ENCODE data around the gene TOR1AIP2. TPM values are rescaled to one million over a fixed set of nuclear protein-coding genes. Genes with fewer than 3 reads are reported as not detected.

Gene TOR1AIP2
- polyA plus RNA-seq, 1 experiment = 48.4 TPM

GRCh38 chr1:179809506-179810366 is 67.9 kb downstream of the TOR1AIP2 start:
- TF ChIP-seq CTCF (IDR thresholded peaks at IDR 0.05; ENCODE audit: low read depth, low read length) = peak; percentile 92
- Histone ChIP-seq H3K27me3 (ENCODE audit: control insufficient read depth, insufficient read depth, low read length) (peaks cover 37% of the 10 kb centered on the region), H3K27ac (ENCODE audit: low read depth, low read length) (no peak overlapping the region), H3K9me3 (ENCODE audit: control insufficient read depth, insufficient read depth, low read length) (no peaks in the 10 kb centered on the region), H3K4me3 (ENCODE audit: low read depth, low read length) (no peak overlapping the region)
- CTCF ChIA-PET = interaction anchor here (0.6 to 14.7 kb wide), 47 partner anchors 10 to 1241 kb away, joined by 3 to 1155 read pairs (median 6); no protein-coding TSS in a partner anchor
- POLR2A ChIA-PET = interaction anchor here (1.7 kb wide), 1 partner anchor 104 kb away, joined by 5 read pairs; no protein-coding TSS in a partner anchor
- peak; percentile 46 for DNase-seq (ENCODE audit: low read depth, low spot score)

GRCh38 chr1:179808503-179808902 is 69.1 kb downstream of the TOR1AIP2 start:
- no peak overlapping the region for H3K4me3 ChIP-seq (ENCODE audit: low read depth, low read length)
- H3K9me3 ChIP-seq (ENCODE audit: control insufficient read depth, insufficient read depth, low read length) = no peaks in the 10 kb centered on the region
- no peak for DNase-seq (ENCODE audit: low read depth, low spot score)
- H3K27ac ChIP-seq (ENCODE audit: low read depth, low read length) = no peak overlapping the region
- peaks cover 32% of the 10 kb centered on the region for H3K27me3 ChIP-seq (ENCODE audit: control insufficient read depth, insufficient read depth, low read length)
- ChIA-PET POLR2A (interaction anchor here (0.8 kb wide), 1 partner anchor 10 kb away, joined by 3 read pairs; no protein-coding TSS in a partner anchor), CTCF (interaction anchor here (1.1 to 14.7 kb wide), 12 partner anchors 9 to 104 kb away, joined by 3 to 1155 read pairs (median 9); no protein-coding TSS in a partner anchor)
- no peak for TF ChIP-seq CTCF (IDR thresholded peaks at IDR 0.05; ENCODE audit: low read depth, low read length)

- Histone ChIP-seq H3K27me3 (ENCODE audit: control insufficient read depth, insufficient read depth, low read length) (peaks cover 30% of the 10 kb centered on the region), H3K27ac (ENCODE audit: low read depth, low read length) (peak overlapping the region; percentile 31), H3K9me3 (ENCODE audit: control insufficient read depth, insufficient read depth, low read length) (no peaks in the 10 kb centered on the region), H3K4me3 (ENCODE audit: low read depth, low read length) (no peak overlapping the region)
- ChIA-PET CTCF (interaction anchor here (0.6 to 14.7 kb wide), 3 partner anchors 11 to 103 kb away, joined by 3 to 1155 read pairs (median 3); no protein-coding TSS in a partner anchor), POLR2A (interaction anchor here (0.8 kb wide), 1 partner anchor 11 kb away, joined by 3 read pairs; no protein-coding TSS in a partner anchor)
- DNase-seq (ENCODE audit: low read depth, low spot score) = peak; percentile 57
- no peak for TF ChIP-seq CTCF (IDR thresholded peaks at IDR 0.05; ENCODE audit: low read depth, low read length)
Measured at GRCh38 chr1:179807691-179808485, 69.7 kb downstream of the TOR1AIP2 start.

- ChIA-PET CTCF (interaction anchor here (1.1 to 14.7 kb wide), 3 partner anchors 9 to 102 kb away, joined by 3 to 1155 read pairs (median 40); no protein-coding TSS in a partner anchor), POLR2A (no interaction called here)
- DNase-seq (ENCODE audit: low read depth, low spot score) = no peak
- Histone ChIP-seq H3K27ac (ENCODE audit: low read depth, low read length) (no peak overlapping the region), H3K27me3 (ENCODE audit: control insufficient read depth, insufficient read depth, low read length) (peaks cover 28% of the 10 kb centered on the region), H3K4me3 (ENCODE audit: low read depth, low read length) (no peak overlapping the region), H3K9me3 (ENCODE audit: control insufficient read depth, insufficient read depth, low read length) (no peaks in the 10 kb centered on the region)
- no peak for TF ChIP-seq CTCF (IDR thresholded peaks at IDR 0.05; ENCODE audit: low read depth, low read length)
Measured at GRCh38 chr1:179807291-179807690, 70.3 kb downstream of the TOR1AIP2 start.

Data from AG04450 (cell line).